ENCODE results near the gene TTN.
A peak's percentile ranks its signal among the peaks of the same experiment; 100 is the strongest.

TTN gene

DNA sequence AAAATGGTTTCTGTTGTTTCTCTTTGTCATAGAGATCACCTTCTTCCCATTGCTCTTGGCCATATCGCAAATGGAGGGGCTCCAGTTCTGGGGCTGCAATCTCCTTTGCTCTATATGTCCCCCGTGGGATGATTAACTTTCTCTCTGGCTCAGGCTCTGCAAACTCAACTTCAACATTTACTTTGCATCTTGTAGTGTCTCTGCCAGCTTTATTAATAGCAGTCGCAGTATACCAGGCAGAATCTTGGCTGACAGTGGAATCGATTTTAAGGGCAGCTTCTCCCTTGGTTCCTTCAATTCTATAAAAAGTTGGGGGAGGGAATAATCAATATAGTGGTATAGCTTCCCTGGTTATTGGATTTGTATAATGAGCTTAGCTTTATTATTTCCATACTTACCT lies 30.5 kb downstream of the TTN start:
- TF ChIP-seq, protein P1, sequence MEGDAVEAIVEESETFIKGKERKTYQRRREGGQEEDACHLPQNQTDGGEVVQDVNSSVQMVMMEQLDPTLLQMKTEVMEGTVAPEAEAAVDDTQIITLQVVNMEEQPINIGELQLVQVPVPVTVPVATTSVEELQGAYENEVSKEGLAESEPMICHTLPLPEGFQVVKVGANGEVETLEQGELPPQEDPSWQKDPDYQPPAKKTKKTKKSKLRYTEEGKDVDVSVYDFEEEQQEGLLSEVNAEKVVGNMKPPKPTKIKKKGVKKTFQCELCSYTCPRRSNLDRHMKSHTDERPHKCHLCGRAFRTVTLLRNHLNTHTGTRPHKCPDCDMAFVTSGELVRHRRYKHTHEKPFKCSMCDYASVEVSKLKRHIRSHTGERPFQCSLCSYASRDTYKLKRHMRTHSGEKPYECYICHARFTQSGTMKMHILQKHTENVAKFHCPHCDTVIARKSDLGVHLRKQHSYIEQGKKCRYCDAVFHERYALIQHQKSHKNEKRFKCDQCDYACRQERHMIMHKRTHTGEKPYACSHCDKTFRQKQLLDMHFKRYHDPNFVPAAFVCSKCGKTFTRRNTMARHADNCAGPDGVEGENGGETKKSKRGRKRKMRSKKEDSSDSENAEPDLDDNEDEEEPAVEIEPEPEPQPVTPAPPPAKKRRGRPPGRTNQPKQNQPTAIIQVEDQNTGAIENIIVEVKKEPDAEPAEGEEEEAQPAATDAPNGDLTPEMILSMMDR (IDR thresholded peaks at IDR 0.05; ENCODE audit: low read depth, low read length), result no peak
- DNase-seq (ENCODE audit: extremely low read depth, low read depth), result no peak

DNA sequence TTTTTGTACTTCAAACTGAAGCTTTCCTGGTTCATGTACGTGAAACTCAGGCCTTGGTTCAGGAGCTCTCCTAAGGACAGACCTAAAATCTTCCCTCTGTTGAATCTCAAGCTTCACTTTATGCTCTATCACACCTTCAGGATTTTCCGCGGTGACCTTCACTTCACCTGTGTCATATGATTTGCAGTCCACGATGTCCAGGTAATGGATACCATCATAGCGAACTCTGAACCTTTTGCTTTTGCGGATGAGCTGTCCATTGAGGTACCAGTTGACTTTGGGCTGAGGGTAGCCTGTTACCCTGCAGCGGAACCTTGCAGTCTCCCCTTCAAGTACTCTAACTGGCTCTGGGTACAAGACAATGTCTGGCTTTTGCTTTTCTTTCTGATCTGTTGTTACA lies 31.2 kb downstream of the TTN start:
- TF ChIP-seq, protein P1 (IDR thresholded peaks at IDR 0.05; ENCODE audit: low read depth, low read length), result no peak
- no peak for DNase-seq (ENCODE audit: extremely low read depth, low read depth)

DNA sequence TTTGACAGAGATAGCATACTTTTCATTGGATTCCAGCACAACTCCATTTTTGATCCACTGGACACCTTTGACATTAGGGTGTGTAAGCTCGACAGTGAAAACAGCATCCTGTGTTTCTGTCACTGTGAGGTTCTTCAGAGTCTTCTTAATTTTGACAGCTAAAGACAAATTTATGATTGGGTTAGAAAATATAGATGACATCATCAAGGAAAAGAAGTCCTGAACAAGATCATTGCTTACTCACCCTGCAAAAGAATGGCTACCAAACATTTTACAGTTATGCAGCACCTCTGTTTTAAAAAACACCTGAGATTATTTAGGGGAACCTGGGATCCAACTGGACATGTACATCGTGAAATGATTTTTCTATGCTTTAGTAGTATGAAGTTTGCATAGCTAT lies 36.7 kb downstream of the TTN start:
- TF ChIP-seq, protein P1 (IDR thresholded peaks at IDR 0.05; ENCODE audit: low read depth, low read length), result no peak
- DNase-seq (ENCODE audit: extremely low read depth, low read depth), result no peak

DNA sequence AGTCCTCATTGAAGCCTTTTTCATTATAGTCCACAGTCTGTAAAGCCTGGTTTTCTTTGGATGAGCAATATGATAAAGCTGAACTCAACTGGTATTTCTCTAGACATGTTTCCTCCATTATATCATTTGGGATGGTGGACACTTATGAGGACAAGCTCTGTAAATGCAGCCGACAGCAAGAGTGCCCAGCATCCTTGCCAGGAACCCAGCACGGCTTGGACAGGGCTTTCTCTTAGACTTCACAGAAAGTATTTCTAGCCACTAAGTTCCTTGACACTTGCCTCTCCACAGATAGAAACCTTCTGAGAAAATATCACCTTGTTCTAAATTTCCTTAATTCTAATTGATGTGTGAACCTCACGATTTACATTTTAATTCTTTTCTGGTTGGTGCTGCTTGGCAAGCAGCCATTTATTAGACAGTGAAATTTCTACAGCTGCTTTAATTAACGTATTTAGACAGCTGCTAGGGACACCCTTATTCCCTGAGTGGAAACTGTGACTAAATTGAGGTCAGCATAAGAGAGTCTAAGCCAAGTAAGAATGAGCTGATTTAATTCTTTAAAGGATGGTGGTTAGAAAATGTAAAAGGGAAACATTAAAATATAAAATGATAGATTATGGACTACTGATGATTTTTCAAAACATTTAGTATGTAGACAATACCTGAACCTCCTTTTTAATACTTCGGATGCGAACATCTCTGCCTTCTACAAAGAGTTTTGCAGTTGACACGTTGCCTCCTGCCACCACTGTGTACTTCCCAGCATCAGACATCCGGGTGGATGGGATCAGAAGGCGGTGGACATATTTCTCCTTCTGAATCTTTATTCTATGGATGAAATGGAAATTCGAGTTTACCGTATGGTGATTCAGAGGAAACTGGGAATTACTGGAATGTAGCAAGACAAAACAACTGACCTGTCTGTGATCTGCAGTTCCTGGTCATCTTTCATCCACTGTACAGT lies 39.8 kb downstream of the TTN start:
- TF ChIP-seq, protein P1 (IDR thresholded peaks at IDR 0.05; ENCODE audit: low read depth, low read length), result no peak
- DNase-seq (ENCODE audit: extremely low read depth, low read depth), result no peak

DNA sequence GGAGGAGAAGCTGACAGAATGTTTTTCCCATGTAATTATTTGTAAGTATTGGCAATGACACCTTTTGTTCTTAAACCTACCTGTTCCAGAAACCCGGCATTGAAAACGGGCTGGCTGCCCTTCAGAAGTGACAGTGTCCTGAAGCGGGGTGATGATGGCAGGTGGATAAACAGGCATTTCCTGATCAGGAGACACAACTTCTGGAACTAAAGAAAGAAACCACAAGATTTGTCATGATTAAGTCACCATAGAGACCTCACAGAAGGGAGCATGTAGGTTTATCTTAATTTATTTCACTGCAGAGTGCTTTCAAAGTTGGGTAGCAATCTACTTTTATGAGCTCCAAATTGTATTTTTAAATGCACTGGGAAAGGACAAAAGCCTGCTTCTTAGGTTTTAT lies 43.1 kb downstream of the TTN start:
- no peak for DNase-seq (ENCODE audit: extremely low read depth, low read depth)
- TF ChIP-seq, protein P1 (IDR thresholded peaks at IDR 0.05; ENCODE audit: low read depth, low read length), result no peak

DNA sequence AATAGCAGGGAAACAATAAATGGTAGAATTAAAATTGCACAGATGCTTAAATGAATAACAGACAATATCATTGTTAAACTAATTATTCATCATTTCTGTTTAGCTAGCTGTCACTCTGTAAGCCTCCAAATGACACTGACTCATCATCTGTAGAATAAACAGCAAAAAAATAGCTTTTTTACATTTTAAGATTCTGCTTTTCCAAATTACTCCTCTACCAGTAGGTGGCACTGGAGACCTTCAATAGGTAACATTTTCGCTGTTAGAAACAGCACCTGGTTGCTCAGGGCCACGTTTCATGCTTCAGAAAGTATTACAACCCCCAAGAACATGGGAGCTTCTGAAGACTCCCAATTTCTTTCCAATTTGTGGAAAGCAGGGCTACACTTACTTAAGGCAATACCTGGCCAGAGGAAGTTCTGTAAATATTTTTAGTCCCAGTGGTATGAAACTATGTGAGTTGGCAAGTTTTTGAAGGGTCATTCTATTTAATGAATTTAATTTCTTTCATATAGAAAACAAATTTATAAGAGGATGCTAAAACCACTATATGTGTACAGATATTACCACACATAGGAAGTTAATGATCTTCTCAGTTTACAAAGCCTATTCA lies 45.4 kb downstream of the TTN start:
- DNase-seq (ENCODE audit: extremely low read depth, low read depth), result no peak
- TF ChIP-seq, protein P1 (IDR thresholded peaks at IDR 0.05; ENCODE audit: low read depth, low read length), result peak; percentile 69

DNA sequence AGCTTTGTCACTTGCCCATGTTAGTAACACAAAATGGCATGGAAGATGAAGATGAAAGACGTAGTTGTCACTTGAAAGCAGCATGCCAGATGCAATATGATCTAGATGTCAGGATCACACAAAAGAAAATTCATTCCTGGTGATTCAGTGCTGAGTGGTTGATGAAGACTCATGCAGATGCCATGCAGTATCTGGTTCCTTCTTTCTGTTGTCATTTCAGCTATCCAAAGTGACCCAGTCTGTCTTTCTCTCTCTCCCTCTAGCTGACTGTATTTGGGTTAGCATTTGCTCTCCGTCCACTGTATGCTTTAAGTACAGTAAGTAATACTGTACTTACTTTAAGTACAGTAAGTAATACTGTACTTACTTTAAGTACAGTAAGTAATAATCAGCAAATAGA lies 50.4 kb downstream of the TTN start:
- TF ChIP-seq, protein P1 (IDR thresholded peaks at IDR 0.05; ENCODE audit: low read depth, low read length), result no peak

More for the DNA sequence above, 50.4 kb downstream of the TTN start:
- DNase-seq (ENCODE audit: extremely low read depth, low read depth), result no peak

Data from AG09319 (cell line).